IPS-11a (cell line): ENCODE results near the gene PPP1R36.

Experiments
- H3K4me3 ChIP-seq: one replicate; pipeline ENCODE4 v1.5.1; 2013; ENCODE audit warnings: low read depth, low read length, control low read depth

Gene PPP1R36

GRCh38 chr14:64638625-64639024 lies 88.9 kb downstream of the PPP1R36 start:
- H3K4me3 ChIP-seq: no peak overlapping the region
